K562 (cell line): ENCODE results near the gene PRCC. TPM values are rescaled to one million over a fixed set of nuclear protein-coding genes. Genes with fewer than 3 reads are reported as not detected.
A peak's percentile ranks its signal among the peaks of the same experiment; 100 is the strongest.

Source experiments
- ATAC-seq: fragments of 200-7000 bp; cut with Tn5 transposase; 3 replicates; pipeline ENCODE4 v1.9.1; 2020; ENCODE audit warnings: moderate library complexity
- BruUV-seq: library from RNA; stranded (reverse); fragments of 400-500 nt; replicated peaks from 2 replicates; lab custom pipeline; 2021; lab: Mats Ljungman, UMichigan
- CTCF ChIA-PET: fragments of 300-600 bp; formaldehyde crosslinking; extraction: SDS; loops from one replicate; lab custom pipeline; 2021; ENCODE audit warnings: low intra/inter-chr PET ratio; lab: Yijun Ruan, JAX
- POLR2A ChIA-PET: fragments of 300-600, 350-650 bp; sonication (Branson Sonifier 250); formaldehyde crosslinking; extraction: SDS; loops from one replicate; lab custom pipeline; 2021; ENCODE audit warnings: antibody characterized with exemption, inconsistent platforms; lab: Yijun Ruan, JAX
- DNase-seq, 4 experiments: peaks; one replicate each; pipeline versions ENCODE4 v3.0.0 to v3.0.0-alpha.2; 2011 to 2018; ENCODE audit warnings: low spot score in 3 of 4, mixed read lengths in 3 of 4; ENCODE audit errors: extremely low read depth in 1 of 4
- FAIRE-seq: peaks from 2 replicates; lab custom pipeline; 2011; peaks lifted over from hg19 to GRCh38; lab: Jason Lieb, UNC
- H2AFZ ChIP-seq: 2 replicates; pipeline ENCODE4 v1.6.0; 2011; ENCODE audit warnings: low read depth, low read length, control low read depth, inconsistent platforms
- H3K27ac ChIP-seq: fragments of 200-600 bp; 3 replicates; pipeline ENCODE4 v1.8.0; 2011; ENCODE audit warnings: low read depth, mild to moderate bottlenecking, control low read depth, inconsistent platforms, low read length, moderate library complexity, mixed read lengths; ENCODE audit errors: extremely low read depth
- H3K27me3 ChIP-seq, 2 experiments: fragments of 300-600 bp in 1 of 2; 2 replicates in 1 of 2; 3 replicates in 1 of 2; pipeline versions ENCODE4 v1.6.0 to v1.8.0; 2011; ENCODE audit warnings: inconsistent platforms in 2 of 2, low read length in 2 of 2, mild to moderate bottlenecking in 1 of 2, mixed read lengths in 1 of 2, moderate library complexity in 1 of 2; ENCODE audit not compliant: control insufficient read depth in 2 of 2, insufficient read depth in 2 of 2
- H3K36me3 ChIP-seq: fragments of 300-600 bp; 3 replicates; pipeline ENCODE4 v1.8.0; 2011; ENCODE audit warnings: mild to moderate bottlenecking, low read length, inconsistent platforms; ENCODE audit not compliant: control insufficient read depth, insufficient read depth
- H3K4me1 ChIP-seq, 2 experiments: fragments of 200-600 bp in 1 of 2; replicated peaks in 1 of 2; 2 replicates in 1 of 2; 3 replicates in 1 of 2; pipeline versions ENCODE4 v1.5.1 to v1.8.0; 2011; ENCODE audit warnings: inconsistent platforms in 2 of 2, low read length in 2 of 2, mild to moderate bottlenecking in 1 of 2, mixed read lengths in 1 of 2, moderate library complexity in 1 of 2; ENCODE audit not compliant: control insufficient read depth in 2 of 2, insufficient read depth in 2 of 2
- H3K4me2 ChIP-seq: 2 replicates; pipeline ENCODE4 v1.6.1; 2011; ENCODE audit warnings: low read length, control low read depth, inconsistent platforms, mixed read lengths; ENCODE audit not compliant: insufficient read depth
- H3K4me3 ChIP-seq: fragments of 200-600 bp; sonication (generic), shearing (Covaris generic); 2 replicates; pipeline ENCODE4 v1.5.1; 2016; ENCODE audit warnings: control low read depth, inconsistent platforms
- H3K79me2 ChIP-seq: fragments of 200-600 bp; 3 replicates; pipeline ENCODE4 v1.8.0; 2011; ENCODE audit warnings: low read length, inconsistent platforms; ENCODE audit not compliant: control insufficient read depth, insufficient read depth
- H3K9ac ChIP-seq, 2 experiments: 2 replicates each; pipeline versions ENCODE4 v1.6.0 to v1.6.1; 2011; ENCODE audit warnings: low read depth in 2 of 2, low read length in 2 of 2, control low read depth in 1 of 2, inconsistent platforms in 1 of 2, mild to moderate bottlenecking in 1 of 2, mixed read lengths in 1 of 2; ENCODE audit not compliant: insufficient read depth in 1 of 2
- H3K9me1 ChIP-seq: one replicate; pipeline ENCODE4 v1.6.0; 2011; ENCODE audit warnings: inconsistent platforms, mild to moderate bottlenecking, low read length, moderate library complexity; ENCODE audit not compliant: control insufficient read depth, insufficient read depth
- H3K9me3 ChIP-seq: replicated peaks from 2 replicates; pipeline ENCODE4 v1.5.1; 2011; ENCODE audit warnings: low read depth, low read length, inconsistent platforms; ENCODE audit not compliant: control insufficient read depth, insufficient read depth
- H4K20me1 ChIP-seq: replicated peaks from 2 replicates; pipeline ENCODE4 v1.6.1; 2011; ENCODE audit warnings: low read length, inconsistent platforms, mixed read lengths; ENCODE audit not compliant: control insufficient read depth, insufficient read depth
- ZEB2 ChIP-seq: fragments of 450-650 bp; IDR thresholded peaks from 2 replicates; pipeline ENCODE4 v1.6.1; 2016
- WGBS: fragments of 100-300 bp; shearing (Covaris generic); methylation state at CpG from one replicate; pipeline ENCODE4 v1.1.6; 2016; ENCODE audit warnings: low coverage, mixed read lengths; ENCODE audit not compliant: insufficient coverage; ENCODE audit errors: missing lambda C conversion rate; 5-methylcytosine and 5-hydroxymethylcytosine counted together
- in situ Hi-C: fragments of 300-500 bp; cut with MboI; formaldehyde crosslinking; loops from 4 replicates; pipeline ENCODE4 v1.15.0; 2018; ENCODE audit warnings: inconsistent platforms, mixed read lengths
- intact Hi-C: fragments of 100-400 bp; cut with micrococcal nuclease; formaldehyde crosslinking; loops from 2 replicates; pipeline ENCODE4 v1.14.2; 2022
- polyA plus RNA-seq, 8 experiments: library from polyadenylated mRNA; depleted of rRNA in 4 of 8; stranded (reverse) in 5 of 8; unstranded in 3 of 8; fragments of >200 nt; fragmentation: Nextera tagmentation in 2 of 8; fragmentation: Illumina TruSeq in 1 of 8; extraction: Ambion mirVana in 2 of 8; extraction: Trizol in 1 of 8; gene quantifications; 2 replicates each; pipeline versions ENCODE4 v1.2.1 to v1.2.3, GENCODE V29; 2011 to 2014; ENCODE audit warnings: inconsistent platforms in 1 of 8, missing spikeins in 1 of 8
- total RNA-seq, 7 experiments: library from RNA; depleted of rRNA in 6 of 7; stranded (reverse); fragments of >200 nt in 6 of 7; fragmentation: Illumina TruSeq in 2 of 7; extraction: Trizol in 2 of 7; gene quantifications; 2 replicates each; pipeline versions ENCODE4 v1.2.1 to v1.2.3, GENCODE V29; 2011 to 2021; ENCODE audit warnings: low replicate concordance in 1 of 7
- TF ChIP-seq, protein P1 (sequence below): fragments of 450-650 bp; formaldehyde crosslinking; IDR thresholded peaks from 2 replicates; pipeline ENCODE4 v1.4.0; 2020; ENCODE audit warnings: mild to moderate bottlenecking, moderate library complexity
- TF ChIP-seq, protein P2 (sequence below): fragments of 450-650 bp; IDR thresholded peaks from 2 replicates; pipeline ENCODE4 v1.6.1; 2018; ENCODE audit not compliant: partially characterized antibody

Gene PRCC
- total and polyA plus RNA-seq, 9 of the 15 experiments (the other 6 are each of a cell fraction or from before 2014, with no cell fraction given), result 23.9 to 201 (median 41.1) TPM

DNA sequence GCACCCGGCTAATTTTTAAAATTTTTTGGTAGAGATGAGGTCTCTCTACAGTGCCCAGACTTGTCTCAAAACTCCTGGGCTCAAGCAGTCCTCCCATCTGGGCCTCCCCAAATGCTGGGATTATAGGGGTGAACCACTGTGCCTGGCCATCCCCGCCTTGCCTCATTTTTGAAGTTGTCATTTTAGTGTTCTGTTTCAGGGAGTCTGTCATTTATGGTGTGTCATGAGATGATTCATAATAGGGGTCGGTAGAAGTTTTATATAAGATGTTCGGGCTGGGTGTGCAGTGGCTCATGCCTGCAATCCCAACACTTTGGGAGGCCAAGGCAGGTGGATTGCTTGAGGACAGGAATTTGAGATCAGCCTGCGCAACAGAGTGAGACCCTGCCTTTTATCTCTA lies 8.5 kb downstream of the PRCC start:
- no peak overlapping the region for H3K27ac ChIP-seq
- no peak for FAIRE-seq
- BruUV-seq, result no TSS peak
- no peaks in the 10 kb centered on the region for H3K9me3 ChIP-seq
- CTCF ChIA-PET, result no interaction called here
- H3K4me2 ChIP-seq, result no peak overlapping the region
- peaks cover 90% of the 10 kb centered on the region for H3K79me2 ChIP-seq
- 77% methylated on average over 5 of the region's 5 CpGs for WGBS
- peaks cover 21 to 38% of the 10 kb centered on the region in 2 experiments for H3K4me1 ChIP-seq
- POLR2A ChIA-PET, result interaction anchor here (1.3 kb wide), 2 partner anchors 9 to 35 kb away, joined by 3 to 4 read pairs; partner anchors contain the start of genes MRPL24 and PRCC
- TF ChIP-seq, protein P1, sequence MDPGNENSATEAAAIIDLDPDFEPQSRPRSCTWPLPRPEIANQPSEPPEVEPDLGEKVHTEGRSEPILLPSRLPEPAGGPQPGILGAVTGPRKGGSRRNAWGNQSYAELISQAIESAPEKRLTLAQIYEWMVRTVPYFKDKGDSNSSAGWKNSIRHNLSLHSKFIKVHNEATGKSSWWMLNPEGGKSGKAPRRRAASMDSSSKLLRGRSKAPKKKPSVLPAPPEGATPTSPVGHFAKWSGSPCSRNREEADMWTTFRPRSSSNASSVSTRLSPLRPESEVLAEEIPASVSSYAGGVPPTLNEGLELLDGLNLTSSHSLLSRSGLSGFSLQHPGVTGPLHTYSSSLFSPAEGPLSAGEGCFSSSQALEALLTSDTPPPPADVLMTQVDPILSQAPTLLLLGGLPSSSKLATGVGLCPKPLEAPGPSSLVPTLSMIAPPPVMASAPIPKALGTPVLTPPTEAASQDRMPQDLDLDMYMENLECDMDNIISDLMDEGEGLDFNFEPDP, result no peak
- TF ChIP-seq, protein P2, sequence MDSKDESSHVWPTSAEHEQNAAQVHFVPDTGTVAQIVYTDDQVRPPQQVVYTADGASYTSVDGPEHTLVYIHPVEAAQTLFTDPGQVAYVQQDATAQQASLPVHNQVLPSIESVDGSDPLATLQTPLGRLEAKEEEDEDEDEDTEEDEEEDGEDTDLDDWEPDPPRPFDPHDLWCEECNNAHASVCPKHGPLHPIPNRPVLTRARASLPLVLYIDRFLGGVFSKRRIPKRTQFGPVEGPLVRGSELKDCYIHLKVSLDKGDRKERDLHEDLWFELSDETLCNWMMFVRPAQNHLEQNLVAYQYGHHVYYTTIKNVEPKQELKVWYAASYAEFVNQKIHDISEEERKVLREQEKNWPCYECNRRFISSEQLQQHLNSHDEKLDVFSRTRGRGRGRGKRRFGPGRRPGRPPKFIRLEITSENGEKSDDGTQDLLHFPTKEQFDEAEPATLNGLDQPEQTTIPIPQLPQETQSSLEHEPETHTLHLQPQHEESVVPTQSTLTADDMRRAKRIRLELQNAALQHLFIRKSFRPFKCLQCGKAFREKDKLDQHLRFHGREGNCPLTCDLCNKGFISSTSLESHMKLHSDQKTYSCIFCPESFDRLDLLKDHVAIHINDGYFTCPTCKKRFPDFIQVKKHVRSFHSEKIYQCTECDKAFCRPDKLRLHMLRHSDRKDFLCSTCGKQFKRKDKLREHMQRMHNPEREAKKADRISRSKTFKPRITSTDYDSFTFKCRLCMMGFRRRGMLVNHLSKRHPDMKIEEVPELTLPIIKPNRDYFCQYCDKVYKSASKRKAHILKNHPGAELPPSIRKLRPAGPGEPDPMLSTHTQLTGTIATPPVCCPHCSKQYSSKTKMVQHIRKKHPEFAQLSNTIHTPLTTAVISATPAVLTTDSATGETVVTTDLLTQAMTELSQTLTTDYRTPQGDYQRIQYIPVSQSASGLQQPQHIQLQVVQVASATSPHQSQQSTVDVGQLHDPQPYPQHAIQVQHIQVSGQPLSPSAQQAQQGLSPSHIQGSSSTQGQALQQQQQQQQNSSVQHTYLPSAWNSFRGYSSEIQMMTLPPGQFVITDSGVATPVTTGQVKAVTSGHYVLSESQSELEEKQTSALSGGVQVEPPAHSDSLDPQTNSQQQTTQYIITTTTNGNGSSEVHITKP, result peak; percentile 25
- no peak for TF ChIP-seq ZEB2
- in situ Hi-C loops, result no loop called here
- H2AFZ ChIP-seq, result no peak overlapping the region
- intact Hi-C loops, result no loop called here
- DNase-seq, result no peak
- no peak overlapping the region for H3K4me3 ChIP-seq
- H3K9ac ChIP-seq, result no peak overlapping the region
- no peaks in the 10 kb centered on the region for H3K27me3 ChIP-seq
- peaks cover 47% of the 10 kb centered on the region; the same call in 2 of the 3 replicates for H3K36me3 ChIP-seq
- ATAC-seq, result no peak
- H4K20me1 ChIP-seq, result peaks cover 13% of the 10 kb centered on the region; the same call in 1 of the 2 replicates
- no peaks in the 10 kb centered on the region for H3K9me1 ChIP-seq
